Measurements from ENCODE around the gene FMO1.

DNA sequence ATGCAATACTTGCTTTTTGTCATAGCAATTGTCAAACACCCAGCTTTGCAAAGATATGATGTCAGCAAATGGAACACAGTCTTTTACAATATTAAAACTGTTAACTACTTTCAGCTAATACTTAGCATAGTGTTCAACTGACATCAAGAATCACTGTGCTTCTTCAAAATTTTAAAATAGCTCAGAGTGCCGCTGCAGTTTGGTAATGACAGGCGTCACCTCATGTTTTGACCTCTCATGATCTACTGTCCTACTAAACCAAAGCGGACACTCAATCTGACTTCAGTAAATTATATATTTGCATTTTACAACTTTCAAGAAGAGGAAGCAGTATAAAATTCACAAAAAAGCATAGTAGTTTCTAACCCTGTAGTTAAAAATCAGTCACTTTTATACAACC lies 2.0 kb downstream of the FMO1 start:
- TF ChIP-seq, protein P1, sequence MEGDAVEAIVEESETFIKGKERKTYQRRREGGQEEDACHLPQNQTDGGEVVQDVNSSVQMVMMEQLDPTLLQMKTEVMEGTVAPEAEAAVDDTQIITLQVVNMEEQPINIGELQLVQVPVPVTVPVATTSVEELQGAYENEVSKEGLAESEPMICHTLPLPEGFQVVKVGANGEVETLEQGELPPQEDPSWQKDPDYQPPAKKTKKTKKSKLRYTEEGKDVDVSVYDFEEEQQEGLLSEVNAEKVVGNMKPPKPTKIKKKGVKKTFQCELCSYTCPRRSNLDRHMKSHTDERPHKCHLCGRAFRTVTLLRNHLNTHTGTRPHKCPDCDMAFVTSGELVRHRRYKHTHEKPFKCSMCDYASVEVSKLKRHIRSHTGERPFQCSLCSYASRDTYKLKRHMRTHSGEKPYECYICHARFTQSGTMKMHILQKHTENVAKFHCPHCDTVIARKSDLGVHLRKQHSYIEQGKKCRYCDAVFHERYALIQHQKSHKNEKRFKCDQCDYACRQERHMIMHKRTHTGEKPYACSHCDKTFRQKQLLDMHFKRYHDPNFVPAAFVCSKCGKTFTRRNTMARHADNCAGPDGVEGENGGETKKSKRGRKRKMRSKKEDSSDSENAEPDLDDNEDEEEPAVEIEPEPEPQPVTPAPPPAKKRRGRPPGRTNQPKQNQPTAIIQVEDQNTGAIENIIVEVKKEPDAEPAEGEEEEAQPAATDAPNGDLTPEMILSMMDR (conservative IDR thresholded peaks at IDR 0.05; ENCODE audit: low read length), result no peak
- no peak for TF ChIP-seq EZH2phosphoT487 (IDR thresholded peaks at IDR 0.05; ENCODE audit: borderline replicate concordance, low read depth, low read length)
